HepG2 (cell line): ENCODE data around the gene NCAM2. TPM values are rescaled to one million over a fixed set of nuclear protein-coding genes. Genes with fewer than 3 reads are reported as not detected.

Source experiments
- ATAC-seq: fragments of 200-7000 bp; cut with Tn5 transposase; 3 replicates; pipeline ENCODE4 v1.9.1; 2020; ENCODE audit warnings: mild to moderate bottlenecking, moderate library complexity
- BruUV-seq: library from RNA; stranded (reverse); fragments of 400-500 nt; replicated peaks from 2 replicates; lab custom pipeline; 2021; lab: Mats Ljungman, UMichigan
- CTCF ChIA-PET: fragments of 300-600 bp; formaldehyde crosslinking; extraction: SDS; loops from one replicate; lab custom pipeline; 2021; ENCODE audit warnings: low total read pairs, inconsistent platforms, low intra/inter-chr PET ratio; lab: Yijun Ruan, JAX
- POLR2A ChIA-PET: fragments of 350-600 bp; sonication (Branson Sonifier 250); formaldehyde crosslinking; loops from one replicate; lab custom pipeline; 2020; ENCODE audit warnings: antibody characterized with exemption, inconsistent platforms; lab: Yijun Ruan, JAX
- DNase-seq: peaks from one replicate; pipeline ENCODE4 v3.0.0-alpha.2; 2015; ENCODE audit warnings: low spot score
- FAIRE-seq: peaks from 3 replicates; lab custom pipeline; 2011; peaks lifted over from hg19 to GRCh38; lab: Jason Lieb, UNC
- H2AFZ ChIP-seq: one replicate; pipeline ENCODE4 v1.6.1; 2011; ENCODE audit warnings: low read length, inconsistent platforms
- H3K27ac ChIP-seq: fragments of 300-600 bp; 3 replicates; pipeline ENCODE4 v1.8.0; 2011; ENCODE audit warnings: mixed run types, mild to moderate bottlenecking, mixed read lengths, low read length, inconsistent platforms; ENCODE audit not compliant: insufficient read depth; ENCODE audit errors: extremely low read length
- H3K27me3 ChIP-seq, 2 experiments: fragments of 200-600 bp in 1 of 2; 2 replicates in 1 of 2; 3 replicates in 1 of 2; pipeline versions ENCODE4 v1.6.0 to v1.8.0; 2011; ENCODE audit warnings: low read length in 2 of 2, mild to moderate bottlenecking in 2 of 2, moderate library complexity in 2 of 2, inconsistent platforms in 1 of 2; ENCODE audit not compliant: insufficient read depth in 2 of 2, control insufficient read depth in 1 of 2
- H3K36me3 ChIP-seq, 2 experiments: fragments of 200-600 bp in 1 of 2; replicated peaks in 1 of 2; 2 replicates in 1 of 2; 3 replicates in 1 of 2; pipeline versions ENCODE4 v1.5.1 to v1.8.0; 2011; ENCODE audit warnings: low read length in 2 of 2, inconsistent platforms in 1 of 2; ENCODE audit not compliant: insufficient read depth in 2 of 2, control insufficient read depth in 1 of 2
- H3K4me1 ChIP-seq: 2 replicates; pipeline ENCODE4 v1.5.1; 2012; ENCODE audit warnings: low read length, inconsistent platforms; ENCODE audit not compliant: insufficient read depth
- H3K4me2 ChIP-seq: 2 replicates; pipeline ENCODE4 v1.6.0; 2011; ENCODE audit warnings: low read depth, low read length, inconsistent platforms
- H3K4me3 ChIP-seq, 3 experiments: fragments of 200-600 bp in 1 of 3; sonication (generic), shearing (Covaris generic) in 1 of 3; replicated peaks in 1 of 3; 2 replicates each; pipeline ENCODE4 v1.5.1; 2011 to 2016; ENCODE audit warnings: low read length in 3 of 3, inconsistent platforms in 2 of 3, low read depth in 2 of 3, mild to moderate bottlenecking in 2 of 3, control low read depth in 1 of 3, mixed read lengths in 1 of 3; ENCODE audit not compliant: insufficient read depth in 1 of 3
- H3K79me2 ChIP-seq: one replicate; pipeline ENCODE4 v1.6.1; 2011; ENCODE audit warnings: low read length, inconsistent platforms; ENCODE audit not compliant: insufficient read depth
- H3K9ac ChIP-seq: 2 replicates; pipeline ENCODE4 v1.6.0; 2011; ENCODE audit warnings: mild to moderate bottlenecking, low read depth, low read length, inconsistent platforms; ENCODE audit not compliant: insufficient read depth
- H3K9me3 ChIP-seq: 2 replicates; pipeline ENCODE4 v1.5.1; 2012; ENCODE audit warnings: mild to moderate bottlenecking, low read length
- H4K20me1 ChIP-seq: 2 replicates; pipeline ENCODE4 v1.6.0; 2011; ENCODE audit warnings: inconsistent platforms, mild to moderate bottlenecking, low read length, moderate library complexity; ENCODE audit not compliant: insufficient read depth
- FOXA1 ChIP-seq, 2 experiments: fragments of 450-650 bp in 1 of 2; sonication (generic) in 1 of 2; formaldehyde crosslinking in 1 of 2; IDR thresholded peaks; 2 replicates each; pipeline versions ENCODE4 v1.4.0 to v1.6.1; 2016 to 2020; ENCODE audit warnings: missing genetic modification reagents in 1 of 2
- RERE ChIP-seq: IDR thresholded peaks from 2 replicates; pipeline ENCODE4 v1.6.1; 2016; ENCODE audit warnings: low read depth, missing genetic modification reagents, missing compliant biosample characterization
- RFX5 ChIP-seq: IDR thresholded peaks from 2 replicates; pipeline ENCODE4 v1.6.1; 2011; ENCODE audit warnings: low read depth, low read length, improper control_type of control experiment
- SRSF4 ChIP-seq: fragments of 200-400 bp; formaldehyde crosslinking; IDR thresholded peaks from one replicate; pipeline ENCODE4 v1.6.1; 2018; ENCODE audit warnings: mild to moderate bottlenecking, low read depth, low read length, moderate library complexity; ENCODE audit not compliant: poor library complexity, severe bottlenecking
- ZBTB1 ChIP-seq: sonication (generic); formaldehyde crosslinking; IDR thresholded peaks from 2 replicates; pipeline ENCODE4 v1.4.0; 2020; ENCODE audit warnings: missing genetic modification reagents, borderline replicate concordance
- ZNF260 ChIP-seq: sonication (generic); formaldehyde crosslinking; IDR thresholded peaks from 2 replicates; pipeline ENCODE4 v1.4.0; 2020; ENCODE audit warnings: missing genetic modification reagents, low read depth, mild to moderate bottlenecking, borderline replicate concordance
- WGBS: methylation state at CpG from one replicate; pipeline ENCODE4 v1.1.6; 2017; ENCODE audit warnings: low lambda C conversion rate; 5-methylcytosine and 5-hydroxymethylcytosine counted together
- in situ Hi-C: cut with HindIII; loops from 2 replicates; pipeline ENCODE4 v1.10.0; 2017; ENCODE audit warnings: low pct_unique_long_range_greater_than_20kb; ENCODE audit not compliant: extremely low pct_ligation_motif_present
- intact Hi-C: fragments of 100-400 bp; cut with micrococcal nuclease; formaldehyde crosslinking; loops from one replicate; pipeline ENCODE4 v1.10.0; 2022; ENCODE audit not compliant: unreplicated experiment
- polyA plus RNA-seq, 8 experiments: library from polyadenylated mRNA; depleted of rRNA in 3 of 8; stranded (reverse) in 7 of 8; unstranded in 1 of 8; fragments of >200 nt; fragmentation: Illumina TruSeq in 4 of 8; extraction: Trizol in 4 of 8; gene quantifications; 2 replicates each; pipeline versions ENCODE4 v1.2.1 to v1.2.3, GENCODE V29; 2011 to 2016; ENCODE audit warnings: low read depth in 4 of 8, missing spikeins in 1 of 8, mixed read lengths in 1 of 8; ENCODE audit not compliant: insufficient read depth in 1 of 8
- total RNA-seq, 5 experiments: library from RNA; depleted of rRNA; stranded (reverse); fragments of >200 nt; fragmentation: Illumina TruSeq; extraction: Trizol; gene quantifications; 2 replicates each; pipeline ENCODE4 v1.2.3, GENCODE V29; 2016; ENCODE audit warnings: low read depth in 1 of 5
- TF ChIP-seq, protein P1 (sequence below), 2 experiments: sonication (generic) in 1 of 2; formaldehyde crosslinking in 1 of 2; IDR thresholded peaks; 2 replicates each; pipeline versions ENCODE4 v1.4.0 to v1.6.1; 2018 to 2020; ENCODE audit warnings: missing genetic modification reagents in 2 of 2, borderline replicate concordance in 1 of 2, low read depth in 1 of 2, mild to moderate bottlenecking in 1 of 2, missing biosample characterization in 1 of 2
- TF ChIP-seq, protein P2 (sequence below): fragments of 450-650 bp; IDR thresholded peaks from 2 replicates; pipeline ENCODE4 v1.6.1; 2016
- TF ChIP-seq, protein P3 (sequence below): sonication (generic); formaldehyde crosslinking; IDR thresholded peaks from 2 replicates; pipeline ENCODE4 v1.8.0; 2022; ENCODE audit warnings: missing genetic modification reagents, low read depth, mild to moderate bottlenecking, borderline replicate concordance

The NCAM2 gene
- total and polyA plus RNA-seq, 2 of the 13 experiments (the other 11 are each of a cell fraction or from before 2014, with no cell fraction given): not detected

DNA sequence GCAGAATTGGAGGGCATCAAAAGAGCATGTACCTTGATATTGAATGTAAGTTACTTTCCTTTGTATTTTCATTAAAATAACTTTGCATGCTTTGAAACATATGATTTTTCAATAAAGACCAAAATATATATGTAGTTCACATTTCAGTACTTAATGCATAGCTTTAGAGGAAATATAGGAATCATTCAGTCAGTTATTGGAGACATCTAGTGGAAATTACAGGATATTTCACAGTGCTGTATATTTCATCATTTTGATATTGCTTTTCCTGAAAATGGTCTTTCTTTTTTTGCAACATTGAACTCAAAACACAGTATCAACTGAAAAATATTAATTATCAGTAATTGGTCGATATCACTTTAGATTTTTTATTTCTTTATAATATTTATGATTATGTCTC, 375.8 kb downstream of the NCAM2 start (continued):
- TF ChIP-seq, protein P1, sequence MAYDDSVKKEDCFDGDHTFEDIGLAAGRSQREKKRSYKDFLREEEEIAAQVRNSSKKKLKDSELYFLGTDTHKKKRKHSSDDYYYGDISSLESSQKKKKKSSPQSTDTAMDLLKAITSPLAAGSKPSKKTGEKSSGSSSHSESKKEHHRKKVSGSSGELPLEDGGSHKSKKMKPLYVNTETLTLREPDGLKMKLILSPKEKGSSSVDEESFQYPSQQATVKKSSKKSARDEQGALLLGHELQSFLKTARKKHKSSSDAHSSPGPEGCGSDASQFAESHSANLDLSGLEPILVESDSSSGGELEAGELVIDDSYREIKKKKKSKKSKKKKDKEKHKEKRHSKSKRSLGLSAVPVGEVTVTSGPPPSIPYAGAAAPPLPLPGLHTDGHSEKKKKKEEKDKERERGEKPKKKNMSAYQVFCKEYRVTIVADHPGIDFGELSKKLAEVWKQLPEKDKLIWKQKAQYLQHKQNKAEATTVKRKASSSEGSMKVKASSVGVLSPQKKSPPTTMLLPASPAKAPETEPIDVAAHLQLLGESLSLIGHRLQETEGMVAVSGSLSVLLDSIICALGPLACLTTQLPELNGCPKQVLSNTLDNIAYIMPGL (CRISPR knock-in tag; IDR thresholded peaks at IDR 0.05; ENCODE audit: borderline replicate concordance in 1 of 2, low read depth in 1 of 2): no peak
- TF ChIP-seq ZNF260 (CRISPR knock-in tag) (no peak), RFX5 (no peak), FOXA1 (IDR thresholded peaks at IDR 0.05) (no peak), FOXA1 (CRISPR knock-in tag; IDR thresholded peaks at IDR 0.05) (no peak)
- TF ChIP-seq, protein P2, sequence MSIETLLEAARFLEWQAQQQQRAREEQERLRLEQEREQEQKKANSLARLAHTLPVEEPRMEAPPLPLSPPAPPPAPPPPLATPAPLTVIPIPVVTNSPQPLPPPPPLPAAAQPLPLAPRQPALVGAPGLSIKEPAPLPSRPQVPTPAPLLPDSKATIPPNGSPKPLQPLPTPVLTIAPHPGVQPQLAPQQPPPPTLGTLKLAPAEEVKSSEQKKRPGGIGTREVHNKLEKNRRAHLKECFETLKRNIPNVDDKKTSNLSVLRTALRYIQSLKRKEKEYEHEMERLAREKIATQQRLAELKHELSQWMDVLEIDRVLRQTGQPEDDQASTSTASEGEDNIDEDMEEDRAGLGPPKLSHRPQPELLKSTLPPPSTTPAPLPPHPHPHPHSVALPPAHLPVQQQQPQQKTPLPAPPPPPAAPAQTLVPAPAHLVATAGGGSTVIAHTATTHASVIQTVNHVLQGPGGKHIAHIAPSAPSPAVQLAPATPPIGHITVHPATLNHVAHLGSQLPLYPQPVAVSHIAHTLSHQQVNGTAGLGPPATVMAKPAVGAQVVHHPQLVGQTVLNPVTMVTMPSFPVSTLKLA: no peak
- TF ChIP-seq, protein P3, sequence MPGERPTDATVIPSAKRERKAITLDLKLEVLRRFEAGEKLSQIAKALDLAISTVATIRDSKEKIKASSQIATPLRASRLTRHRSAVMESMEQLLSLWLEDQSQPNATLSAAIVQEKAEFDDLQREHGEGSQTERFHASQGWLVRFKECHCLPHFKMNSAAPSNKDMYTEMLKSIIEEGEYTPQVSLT: no peak

GRCh38 chr21:21383126-21383525, 384.9 kb downstream of the NCAM2 start:
- Histone ChIP-seq H3K4me1 (no peaks in the 10 kb centered on the region), H3K4me3 (no peak overlapping the region), H4K20me1 (no peaks in the 10 kb centered on the region), H3K27me3 (no peaks in the 10 kb centered on the region), H3K27ac (no peak overlapping the region), H3K36me3 (no peaks in the 10 kb centered on the region), H3K9me3 (peaks cover 81% of the 10 kb centered on the region), H2AFZ (no peak overlapping the region), H3K79me2 (no peaks in the 10 kb centered on the region), H3K4me2 (no peak overlapping the region), H3K9ac (no peak overlapping the region)
- WGBS: 3% methylated on average over 3 of the region's 3 CpGs
- in situ Hi-C loops: no loop called here
- DNase-seq (no peak), ATAC-seq (no peak), FAIRE-seq (no peak)
- no TSS peak for BruUV-seq
- ChIA-PET CTCF (no interaction called here), POLR2A (no interaction called here)
- intact Hi-C loops: no loop called here
- TF ChIP-seq SRSF4: no peak
- no peak for TF ChIP-seq ZBTB1 (CRISPR knock-in tag)
- TF ChIP-seq RERE: no peak
